Breast epithelium (tissue), 3 donors: ENCODE results near the gene CAMTA1.

Source experiments
- CTCF ChIP-seq, 3 donors: fragments of 450-650 bp; IDR thresholded peaks; one replicate each; pipeline ENCODE4 v1.5.1; 2016 to 2017; ENCODE audit warnings: antibody characterized with exemption in 3 of 3, mild to moderate bottlenecking in 3 of 3, moderate library complexity in 3 of 3
- POLR2A ChIP-seq: fragments of 450-650 bp; IDR thresholded peaks from one replicate; pipeline ENCODE4 v1.6.1; 2016; ENCODE audit warnings: antibody characterized with exemption, mild to moderate bottlenecking, moderate library complexity
- POLR2AphosphoS5 ChIP-seq, 3 donors: sonication (generic); formaldehyde crosslinking; IDR thresholded peaks; one replicate each; pipeline ENCODE4 v1.6.1; 2017; ENCODE audit warnings: antibody characterized with exemption in 3 of 3

DNA sequence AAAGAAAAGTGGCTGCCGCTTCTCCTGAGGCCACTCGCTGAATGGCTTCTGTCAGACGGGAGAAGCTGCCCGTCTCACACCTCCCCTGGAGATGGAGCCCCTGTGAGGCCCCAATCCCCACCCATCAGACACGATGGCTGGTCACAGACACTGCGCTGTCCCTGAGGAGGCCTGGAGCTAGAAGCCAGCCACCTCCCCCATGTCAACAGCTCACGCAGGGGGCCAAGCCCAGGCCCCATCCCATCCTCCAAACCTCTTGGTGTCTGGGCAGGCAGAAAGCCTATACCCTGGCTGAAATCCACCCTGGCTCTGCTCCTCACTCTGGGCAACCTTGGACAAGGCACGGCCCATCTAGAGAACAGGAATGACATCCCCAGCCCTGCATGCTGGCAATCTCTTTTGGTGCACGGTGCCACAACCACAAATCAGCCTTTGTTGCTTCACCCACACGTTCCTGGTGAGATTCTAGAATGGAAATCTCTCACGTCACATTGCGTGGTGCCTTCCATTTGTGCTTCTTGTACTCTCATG lies 711.9 kb downstream of the CAMTA1 start:
- TF ChIP-seq CTCF (IDR thresholded peaks at IDR 0.05) (no peak), POLR2A (no peak), POLR2AphosphoS5 (IDR thresholded peaks at IDR 0.05) (no peak)
